ENCODE measurements around the gene CEP170.
"Not testable (repeated sequence)": the region's sequence is repeated elsewhere in the genome, so short reads cannot be mapped to it uniquely, and the experiment has no call there.

CEP170 gene

GRCh38 chr1:243233908-243234307 is 21.2 kb downstream of the CEP170 start:
- no peak for DNase-seq (ENCODE audit: low read depth)

- peak; percentile 18 for DNase-seq (ENCODE audit: low read depth)
Observed at GRCh38 chr1:243230914-243231313, 24.2 kb downstream of the CEP170 start.

GRCh38 chr1:243229526-243229925 is 25.6 kb downstream of the CEP170 start:
- no peak for DNase-seq (ENCODE audit: low read depth)

- DNase-seq (ENCODE audit: low read depth), result no peak
Observed at GRCh38 chr1:243227622-243228021, 27.5 kb downstream of the CEP170 start.

- DNase-seq (ENCODE audit: low read depth), result no peak
Observed at GRCh38 chr1:243218059-243218458, 37.0 kb downstream of the CEP170 start.

- DNase-seq (ENCODE audit: low read depth), result no peak
Observed at GRCh38 chr1:243217349-243217748, 37.7 kb downstream of the CEP170 start.

- no peak for DNase-seq (ENCODE audit: low read depth)
Observed at GRCh38 chr1:243216741-243217140, 38.3 kb downstream of the CEP170 start.

GRCh38 chr1:243215276-243215875 is 39.7 kb downstream of the CEP170 start:
- not testable (repeated sequence) for DNase-seq (ENCODE audit: low read depth)

GRCh38 chr1:243213045-243213787 is 41.9 kb downstream of the CEP170 start:
- no peak for DNase-seq (ENCODE audit: low read depth)

- DNase-seq (ENCODE audit: low read depth), result not testable (repeated sequence)
Observed at GRCh38 chr1:243211984-243212383, 43.1 kb downstream of the CEP170 start.

- not testable (repeated sequence) for DNase-seq (ENCODE audit: low read depth)
Observed at GRCh38 chr1:243205026-243205501, 50.0 kb downstream of the CEP170 start.

GRCh38 chr1:243204336-243204735 is 50.7 kb downstream of the CEP170 start:
- DNase-seq (ENCODE audit: low read depth), result not testable (repeated sequence)

GRCh38 chr1:243203196-243203595 is 51.9 kb downstream of the CEP170 start:
- not testable (repeated sequence) for DNase-seq (ENCODE audit: low read depth)

GRCh38 chr1:243201316-243201715 is 53.8 kb downstream of the CEP170 start:
- DNase-seq (ENCODE audit: low read depth), result not testable (repeated sequence)

GRCh38 chr1:243197524-243197923 is 57.6 kb downstream of the CEP170 start:
- DNase-seq (ENCODE audit: low read depth), result not testable (repeated sequence)

- not testable (repeated sequence) for DNase-seq (ENCODE audit: low read depth)
Observed at GRCh38 chr1:243193330-243193729, 61.8 kb downstream of the CEP170 start.

GRCh38 chr1:243186201-243186995 is 68.7 kb downstream of the CEP170 start:
- not testable (repeated sequence) for DNase-seq (ENCODE audit: low read depth)

- DNase-seq (ENCODE audit: low read depth), result not testable (repeated sequence)
Observed at GRCh38 chr1:243184787-243185186, 70.3 kb downstream of the CEP170 start.

- DNase-seq (ENCODE audit: low read depth), result not testable (repeated sequence)
Observed at GRCh38 chr1:243183661-243184060, 71.4 kb downstream of the CEP170 start.

GRCh38 chr1:243183176-243183575 is 71.9 kb downstream of the CEP170 start:
- DNase-seq (ENCODE audit: low read depth), result not testable (repeated sequence)

GRCh38 chr1:243179720-243180119 is 75.4 kb downstream of the CEP170 start:
- DNase-seq (ENCODE audit: low read depth), result no peak

- DNase-seq (ENCODE audit: low read depth), result not testable (repeated sequence)
Observed at GRCh38 chr1:243177792-243178191, 77.3 kb downstream of the CEP170 start.

All from CMK (cell line).